ENCODE results near the gene SELENON. TPM values are rescaled to one million over a fixed set of nuclear protein-coding genes. Genes with fewer than 3 reads are reported as not detected.
A peak's percentile ranks its signal among the peaks of the same experiment; 100 is the strongest.

The SELENON gene
- total RNA-seq, 1 experiment from 2014 or later, result 36.5 TPM

GRCh38 chr1:25769625-25770383 is 30.2 kb upstream of the SELENON start:
- DNase-seq (ENCODE audit: low read depth), result no peak

DNA sequence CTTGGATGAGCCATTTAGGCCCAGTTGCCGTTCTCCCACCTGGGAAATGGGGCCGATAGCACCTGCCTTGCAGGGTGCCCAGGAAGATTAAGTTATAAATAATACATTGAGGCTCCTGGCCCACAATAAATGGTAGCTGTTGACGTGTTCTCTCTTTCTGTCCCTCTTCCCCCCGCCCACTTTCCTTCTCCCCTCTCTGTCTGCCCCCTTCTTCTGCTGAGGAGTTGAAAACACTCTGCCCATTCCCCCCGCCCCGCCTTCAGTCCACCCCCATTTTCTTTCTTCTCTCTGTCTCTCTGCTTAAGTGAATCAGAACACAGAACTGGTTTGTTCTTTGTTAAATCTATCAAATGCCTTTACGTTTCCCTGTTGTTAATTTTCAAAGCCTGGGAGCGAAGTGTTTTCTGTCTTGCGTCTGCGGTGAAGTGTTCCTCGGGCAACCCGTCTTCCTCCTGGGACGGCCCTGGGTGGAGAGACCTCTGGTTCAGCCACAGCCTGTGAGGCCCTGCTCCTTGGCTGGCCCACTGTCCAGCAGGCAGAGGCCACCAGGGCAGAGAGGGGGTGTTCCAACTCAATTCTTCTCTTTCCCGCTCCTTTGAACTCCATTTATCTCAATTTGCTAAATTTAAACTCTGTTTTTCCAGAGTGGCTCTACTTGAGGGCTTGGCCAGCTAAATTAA is 29.3 kb upstream of the SELENON start:
- no peak for DNase-seq (ENCODE audit: low read depth)

- DNase-seq (ENCODE audit: low read depth), result peak; percentile 24
Measured at GRCh38 chr1:25771221-25772114, 28.5 kb upstream of the SELENON start.

GRCh38 chr1:25772164-25772563 is 27.8 kb upstream of the SELENON start:
- no peak for DNase-seq (ENCODE audit: low read depth)

DNA sequence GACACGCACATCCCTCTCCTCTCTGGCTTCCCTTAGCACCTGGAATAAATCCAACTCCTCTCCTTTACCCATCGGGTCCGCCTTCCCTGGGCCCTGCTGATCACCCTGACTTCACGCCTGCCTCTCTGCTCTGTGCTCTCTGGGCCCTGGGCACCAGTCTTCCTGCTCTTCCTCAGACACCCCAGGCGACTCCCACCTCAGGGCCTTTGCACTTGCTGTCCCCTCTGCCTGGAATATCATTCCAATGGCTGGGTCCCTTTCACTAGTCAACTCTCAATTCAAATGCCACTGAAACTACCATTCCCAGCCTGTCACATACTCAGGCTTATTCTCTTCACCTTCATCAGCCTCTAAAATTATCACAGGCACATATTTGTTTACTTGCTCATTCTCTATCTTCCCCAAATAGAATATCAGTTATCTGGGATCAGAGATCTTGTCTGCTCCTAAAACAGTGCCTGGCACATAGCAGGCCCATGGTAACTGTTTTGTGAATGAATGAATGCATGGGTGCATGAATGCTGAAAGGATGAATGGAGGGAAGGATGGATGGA is 27.2 kb upstream of the SELENON start:
- DNase-seq (ENCODE audit: low read depth), result no peak

DNA sequence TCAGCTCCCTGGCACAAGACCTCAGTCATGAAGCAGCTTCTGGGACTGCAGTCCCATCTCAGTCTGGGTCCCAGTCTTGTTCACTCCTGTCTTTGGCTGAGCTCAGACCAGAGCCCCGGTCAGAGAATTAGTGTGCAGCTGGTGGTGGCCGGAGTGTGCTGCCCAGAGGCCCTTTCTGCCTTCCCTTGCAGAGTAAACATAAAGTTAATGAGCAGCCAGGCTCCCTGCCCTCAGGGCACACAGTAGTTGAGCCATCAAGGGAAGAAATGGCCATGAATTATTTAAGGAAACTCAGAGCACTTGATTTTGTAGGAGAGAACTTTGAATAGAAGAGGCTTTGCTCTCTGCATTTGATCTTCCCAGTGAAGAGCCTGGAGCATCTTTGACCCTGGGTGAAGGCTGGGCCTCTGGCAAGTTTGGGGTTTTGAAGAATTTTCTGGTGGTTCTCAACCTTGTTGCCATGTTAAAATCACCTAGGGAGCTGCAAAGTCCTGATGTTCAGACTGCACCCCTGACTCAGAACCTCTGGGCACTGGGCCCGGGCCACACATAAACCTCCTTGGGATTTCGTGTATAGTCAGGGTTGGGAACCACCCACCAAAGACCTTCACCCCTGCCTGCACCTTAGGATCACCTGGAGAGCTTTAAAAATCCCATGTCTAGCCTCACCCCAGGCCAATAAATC is 26.4 kb upstream of the SELENON start:
- no peak for DNase-seq (ENCODE audit: low read depth)

GRCh38 chr1:25774206-25774803 is 25.7 kb upstream of the SELENON start:
- no peak for DNase-seq (ENCODE audit: low read depth)

DNA sequence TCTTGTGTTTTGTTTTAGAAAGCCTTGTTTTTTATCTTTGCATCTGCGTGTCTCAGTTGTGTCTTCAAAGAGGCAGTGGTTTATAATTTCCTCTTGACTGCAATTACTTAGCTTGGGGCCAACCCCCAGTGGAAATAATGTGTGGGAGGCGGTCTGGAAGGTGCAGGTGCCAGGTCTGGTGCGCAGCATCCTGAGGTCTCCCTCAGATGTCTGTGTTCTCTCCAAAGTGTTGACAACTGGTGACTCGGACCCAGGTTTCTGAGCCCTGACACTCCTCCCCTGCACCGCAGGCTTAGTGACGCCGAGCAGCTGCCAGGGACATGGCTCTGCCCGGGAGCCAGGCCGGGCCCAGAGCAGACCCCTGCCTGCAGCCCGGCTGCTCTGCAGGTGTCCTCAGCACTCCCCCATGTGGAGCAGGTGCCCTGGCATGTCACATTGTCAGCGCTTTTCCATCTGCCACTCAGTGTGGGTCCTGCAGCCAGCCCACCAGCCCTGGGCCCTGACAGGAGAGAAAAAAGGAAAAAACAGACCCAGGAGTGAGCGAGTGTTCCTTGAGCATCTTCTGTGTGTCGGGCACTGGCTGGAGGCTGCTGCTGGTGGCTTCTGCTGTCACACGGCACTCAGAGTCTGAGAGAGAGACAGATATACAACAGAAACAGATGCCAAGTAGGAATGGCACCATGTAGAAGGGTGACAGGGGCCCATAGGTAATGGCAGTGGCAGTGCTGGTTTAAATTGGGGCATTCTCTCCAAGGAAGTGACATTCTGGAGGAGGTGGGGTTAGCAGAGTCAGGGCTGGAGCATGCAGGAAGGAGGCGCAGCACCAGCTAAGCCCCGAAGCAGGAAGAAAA is 24.8 kb upstream of the SELENON start:
- no peak for DNase-seq (ENCODE audit: low read depth)

DNA sequence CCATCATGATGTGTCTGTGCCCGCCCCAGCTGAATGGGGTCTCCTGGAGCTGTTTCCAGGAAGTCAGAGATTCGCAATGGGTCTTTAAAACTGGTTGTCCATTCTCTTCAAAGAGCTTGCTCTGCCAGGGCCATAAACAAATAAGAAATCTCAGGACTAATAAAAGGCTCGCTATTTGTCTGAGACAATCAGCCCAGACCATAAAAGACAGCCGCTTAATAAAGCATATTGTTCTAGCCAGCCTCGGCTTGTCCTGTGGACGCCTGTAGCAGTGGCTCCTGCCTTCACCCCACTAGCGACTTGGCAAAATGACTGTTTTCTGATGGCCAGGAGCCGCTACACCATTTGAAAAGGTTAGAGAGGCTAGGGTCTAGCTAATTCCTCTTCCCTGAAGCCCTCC is 20.6 kb upstream of the SELENON start:
- no peak for DNase-seq (ENCODE audit: low read depth)

- DNase-seq (ENCODE audit: low read depth), result no peak
Measured at GRCh38 chr1:25779894-25780293, 20.1 kb upstream of the SELENON start.

DNA sequence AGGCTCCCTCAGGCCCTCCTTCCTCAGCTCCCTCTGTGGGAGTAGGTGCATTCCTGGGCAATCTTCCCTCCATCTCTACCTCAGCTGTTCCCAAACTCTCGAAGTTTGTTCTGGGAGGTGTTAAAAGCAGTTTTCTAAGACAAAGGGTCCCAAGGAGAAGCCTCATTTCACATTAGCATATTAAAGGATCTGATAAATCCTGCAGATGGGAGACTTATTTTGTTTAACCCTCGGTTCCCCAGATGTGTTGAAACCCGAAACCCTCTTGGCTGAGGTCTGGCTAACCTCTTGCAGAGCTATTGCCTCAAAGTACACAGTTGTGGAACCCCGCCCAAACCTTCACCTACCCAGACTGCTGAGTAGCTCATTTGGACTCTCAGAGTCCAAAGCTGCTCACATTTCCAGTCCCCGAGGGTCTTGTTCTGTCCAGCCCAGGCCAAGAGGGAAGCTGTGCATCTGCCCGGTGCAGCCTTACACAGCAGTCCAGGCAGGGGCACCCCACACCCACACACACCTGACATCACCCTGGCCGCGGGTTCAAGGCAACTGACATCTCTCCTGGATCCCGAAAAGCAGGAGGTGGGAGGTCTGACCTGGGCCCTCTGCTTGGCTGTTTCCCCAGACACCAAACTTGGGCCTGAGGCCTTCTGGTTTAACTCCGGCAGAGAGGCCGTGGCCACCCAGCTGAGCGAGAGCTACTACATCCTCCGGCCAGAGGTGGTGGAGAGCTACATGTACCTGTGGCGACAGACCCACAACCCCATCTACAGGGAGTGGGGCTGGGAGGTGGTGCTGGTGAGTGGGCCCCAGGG is 19.5 kb upstream of the SELENON start:
- no peak for DNase-seq (ENCODE audit: low read depth)

GRCh38 chr1:25781130-25781433 is 18.9 kb upstream of the SELENON start:
- DNase-seq (ENCODE audit: low read depth), result no peak

GRCh38 chr1:25782608-25783201 is 17.3 kb upstream of the SELENON start:
- no peak for DNase-seq (ENCODE audit: low read depth)

- DNase-seq (ENCODE audit: low read depth), result no peak
Measured at GRCh38 chr1:25784575-25785051, 15.4 kb upstream of the SELENON start.

DNA sequence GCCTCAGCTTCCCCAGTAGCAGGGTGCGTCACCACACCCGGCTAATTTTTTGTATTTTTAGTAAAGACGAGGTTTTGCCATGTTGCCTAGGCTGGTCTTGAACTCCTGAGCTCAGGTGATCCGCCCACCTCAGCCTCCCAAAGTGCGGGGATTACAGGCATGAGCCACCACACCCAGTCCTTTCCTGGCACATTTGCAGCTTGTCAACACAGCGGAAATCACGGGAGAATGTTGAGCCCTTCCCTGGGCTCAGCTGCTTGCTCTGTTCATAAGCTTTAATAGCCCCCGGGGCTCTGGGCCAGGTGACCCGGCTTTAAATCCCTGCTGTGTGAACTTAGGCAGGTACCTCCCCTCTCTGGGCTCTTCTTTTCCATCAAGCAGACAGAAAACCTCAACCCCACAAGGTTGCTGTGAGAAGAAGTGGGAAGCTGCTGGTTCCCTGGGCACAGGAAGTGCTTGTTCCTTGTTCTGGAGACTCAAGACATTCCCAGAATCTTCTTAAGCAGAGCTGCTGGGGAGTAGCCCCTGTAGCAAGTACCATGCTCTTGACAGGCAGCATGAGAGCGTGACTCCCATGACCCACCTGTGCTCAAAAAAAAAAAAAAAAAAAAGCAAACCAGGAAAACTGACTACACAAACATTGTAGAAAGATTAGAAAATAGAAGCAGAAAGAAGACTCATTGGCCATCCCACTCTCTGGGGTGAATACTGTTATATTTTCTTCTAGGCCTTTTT is 14.5 kb upstream of the SELENON start:
- DNase-seq (ENCODE audit: low read depth), result no peak

- no peak for DNase-seq (ENCODE audit: low read depth)
Measured at GRCh38 chr1:25786887-25787759, 12.9 kb upstream of the SELENON start.

DNA sequence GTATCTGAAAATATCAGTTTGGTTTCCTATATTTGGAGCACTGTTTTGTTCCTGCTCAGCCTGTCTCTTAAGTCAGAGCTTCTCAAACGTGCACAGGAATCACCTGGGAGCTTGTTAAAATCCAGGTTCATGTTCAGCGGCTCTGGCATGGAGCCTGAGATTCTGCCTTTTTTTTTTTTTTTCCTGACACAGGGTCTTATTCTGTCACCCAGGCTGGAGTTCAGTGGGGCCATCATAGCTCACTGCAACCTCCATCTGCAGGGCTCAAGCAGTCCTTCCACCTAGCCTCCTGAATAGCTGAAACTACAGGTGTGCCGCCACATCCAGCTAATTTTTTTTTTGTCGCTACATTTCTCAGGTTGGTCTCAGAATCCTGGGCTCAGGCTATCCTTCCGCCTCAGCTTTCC is 12.2 kb upstream of the SELENON start:
- DNase-seq (ENCODE audit: low read depth), result no peak

All from HT1080 (cell line).